GM21825 (cell line): ENCODE results near the gene PTCD3.

ENCODE experiments used
- ATAC-seq: cut with Tn5 transposase; IDR thresholded peaks from one replicate; pipeline ENCODE4 v1.9.1; 2021; ENCODE audit warnings: mild to moderate bottlenecking, moderate library complexity; ENCODE audit not compliant: unreplicated experiment

PTCD3 gene

DNA sequence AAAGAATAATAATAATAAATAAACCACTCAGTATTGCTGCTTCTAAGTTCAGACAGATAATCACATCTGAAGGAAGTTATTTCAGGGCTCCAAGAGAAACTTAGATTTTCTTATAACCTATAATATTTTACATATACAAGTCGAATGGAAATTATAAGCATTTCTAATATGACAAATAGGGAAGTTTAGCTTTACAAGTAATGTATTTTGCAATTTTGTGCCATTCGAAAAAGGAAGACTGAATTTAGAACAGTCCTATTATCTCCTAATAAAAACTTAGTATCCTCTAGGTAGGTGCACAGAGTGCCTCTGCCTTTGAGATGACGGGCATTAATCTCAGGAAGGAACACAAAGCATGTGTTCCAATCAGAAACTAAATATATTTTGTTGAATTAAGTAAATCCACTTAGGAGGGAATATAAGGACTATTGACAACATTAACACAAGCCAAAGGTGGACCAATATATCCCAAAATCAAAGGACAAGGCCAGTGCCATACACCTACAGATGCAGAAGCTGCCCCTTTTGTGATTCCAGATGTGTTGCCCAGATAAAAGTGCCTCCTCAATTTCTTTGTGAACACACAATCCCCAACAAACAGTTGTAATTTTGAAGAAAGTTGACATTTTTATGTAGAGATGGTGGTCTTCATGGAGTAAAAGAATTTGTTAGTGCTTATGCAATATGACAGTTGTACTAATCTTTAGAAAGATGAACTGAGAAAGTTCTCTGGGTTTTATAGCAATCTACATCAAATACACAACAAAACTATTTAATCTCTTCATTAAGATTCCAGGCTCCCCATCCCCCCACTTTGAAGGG lies 36.6 kb downstream of the PTCD3 start:
- no peak for ATAC-seq

DNA sequence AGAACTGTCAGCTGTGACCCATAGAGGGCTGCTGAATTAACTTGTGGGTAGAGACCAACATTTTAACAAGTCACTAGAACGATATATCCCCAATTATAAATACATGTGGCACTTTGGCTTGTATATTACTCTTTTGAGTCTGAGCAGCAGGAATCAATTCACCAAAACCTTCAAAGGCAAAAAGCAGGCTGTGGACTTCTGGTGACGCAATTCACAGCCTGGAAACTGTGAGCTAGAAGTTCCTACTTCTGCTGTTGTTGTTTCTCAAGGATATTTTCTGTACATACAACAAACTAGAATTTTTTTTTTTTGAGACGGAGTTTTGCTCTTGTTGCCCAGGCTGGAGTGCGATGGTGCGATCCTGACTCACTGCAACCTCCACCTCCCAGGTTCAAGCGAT lies 37.3 kb downstream of the PTCD3 start:
- ATAC-seq, result no peak

DNA sequence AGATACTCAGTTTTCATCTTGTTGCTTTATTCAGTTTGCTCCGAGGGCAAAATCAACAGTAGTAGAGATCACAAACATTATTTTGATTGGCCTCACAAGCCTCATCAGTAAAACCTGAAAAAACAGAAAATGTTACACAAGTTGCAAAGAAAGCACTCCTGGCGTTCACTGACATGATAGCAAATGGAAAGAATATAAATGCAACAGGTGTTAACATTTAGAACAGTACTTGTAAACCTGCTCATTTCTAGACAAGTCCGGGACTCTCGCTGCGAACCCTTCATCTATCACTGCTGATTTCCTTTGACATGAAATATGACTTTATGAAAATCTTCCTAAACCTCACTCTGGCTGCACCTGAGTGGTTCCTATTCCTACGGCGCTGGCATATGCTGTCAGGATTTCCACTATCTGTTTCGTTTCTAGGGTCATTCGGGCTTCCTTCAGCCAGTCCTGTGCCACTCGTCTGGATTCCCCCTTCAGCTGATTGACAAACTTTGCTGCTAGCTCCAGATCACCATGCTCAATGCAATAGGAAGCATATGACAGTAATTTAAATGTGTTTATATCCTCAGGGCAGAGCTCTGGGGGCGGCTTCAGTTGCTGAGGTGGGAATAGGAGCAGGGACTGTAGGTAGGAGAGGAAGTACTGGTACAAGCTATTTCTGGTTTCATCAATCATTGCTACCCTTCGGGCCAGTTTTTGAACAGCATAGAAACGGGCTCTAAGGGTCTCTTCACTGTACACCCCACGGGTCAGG lies 38.1 kb downstream of the PTCD3 start:
- no peak for ATAC-seq

DNA sequence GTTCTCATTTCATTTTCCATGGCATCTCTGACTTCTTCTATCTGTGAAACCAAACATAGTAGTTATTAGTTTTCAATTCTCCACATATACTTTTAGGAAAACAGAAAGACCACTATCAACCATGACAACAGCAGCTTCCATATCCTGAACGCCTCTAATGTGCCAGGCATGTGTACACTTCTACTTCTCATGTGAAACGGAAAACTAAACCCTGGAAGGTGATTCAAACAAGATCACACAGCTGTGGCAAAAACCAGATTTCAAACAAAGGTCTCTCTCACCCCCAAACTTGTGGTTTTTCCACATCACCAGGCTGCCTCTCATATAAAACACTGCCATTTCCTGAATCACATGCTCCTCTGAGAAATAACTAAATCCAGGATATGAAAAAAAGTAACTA lies 41.8 kb downstream of the PTCD3 start:
- no peak for ATAC-seq

DNA sequence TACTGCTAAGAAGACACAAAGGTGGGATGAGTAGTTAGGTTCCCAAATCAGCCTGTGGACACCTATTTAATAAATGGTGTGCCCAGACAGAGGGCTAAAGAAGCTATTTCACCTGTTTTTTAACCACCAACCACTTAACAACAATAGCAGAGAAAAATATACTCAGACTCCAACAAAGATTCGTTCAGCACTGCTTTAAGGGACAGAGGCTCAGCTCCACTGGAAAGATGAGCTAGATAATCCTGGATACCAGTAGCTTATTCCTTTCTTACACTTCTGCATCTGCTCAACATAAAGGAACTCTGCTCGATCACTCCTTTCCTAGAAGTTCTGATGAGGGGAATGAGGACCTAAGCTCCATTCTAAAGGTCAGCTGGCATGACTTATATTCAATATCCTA lies 44.5 kb downstream of the PTCD3 start:
- ATAC-seq, result no peak

DNA sequence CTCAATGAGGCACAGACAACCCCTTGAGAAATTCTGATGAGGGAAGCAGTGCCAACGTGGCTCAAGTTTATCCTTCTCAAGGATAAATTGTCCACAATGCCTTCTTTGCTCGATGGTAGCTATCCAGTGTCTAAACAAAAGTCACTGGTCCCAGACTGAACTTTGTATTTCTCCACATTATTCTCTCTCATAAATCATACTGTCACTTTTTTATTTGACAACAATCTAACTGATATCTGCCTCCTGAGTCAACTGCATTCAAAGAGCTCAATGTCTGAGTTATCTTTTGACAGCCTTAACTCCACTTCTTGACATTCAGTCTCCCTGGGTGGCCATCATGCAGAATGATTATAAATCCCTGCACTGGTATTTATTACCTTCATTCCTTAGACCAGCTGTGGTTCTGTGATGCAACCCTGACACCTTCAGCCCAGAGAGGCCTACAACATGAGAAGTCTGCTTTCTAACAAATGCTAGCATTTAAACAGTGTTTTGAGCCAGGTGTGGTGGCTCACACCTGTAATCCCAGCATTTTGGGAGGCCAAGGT lies 51.0 kb downstream of the PTCD3 start:
- ATAC-seq, result no peak

DNA sequence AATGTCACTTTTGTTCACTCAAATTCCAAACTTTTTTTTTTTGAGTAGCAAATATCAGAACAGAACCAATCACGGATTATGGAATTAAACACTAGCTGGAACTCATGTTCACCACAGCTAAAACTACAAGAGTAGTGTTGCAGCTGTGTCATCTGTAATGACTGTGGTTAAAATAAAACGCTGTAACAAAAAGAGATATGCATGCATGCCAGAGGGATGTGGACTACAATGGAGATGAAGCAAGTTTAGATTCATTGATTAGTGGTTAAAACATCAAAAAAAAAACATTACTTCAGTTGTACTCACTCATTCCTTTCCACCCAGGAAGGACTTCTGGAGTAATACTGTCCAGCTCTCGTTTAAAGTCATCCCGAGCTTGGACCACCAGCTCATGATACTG lies 52.3 kb downstream of the PTCD3 start:
- ATAC-seq, result no peak

DNA sequence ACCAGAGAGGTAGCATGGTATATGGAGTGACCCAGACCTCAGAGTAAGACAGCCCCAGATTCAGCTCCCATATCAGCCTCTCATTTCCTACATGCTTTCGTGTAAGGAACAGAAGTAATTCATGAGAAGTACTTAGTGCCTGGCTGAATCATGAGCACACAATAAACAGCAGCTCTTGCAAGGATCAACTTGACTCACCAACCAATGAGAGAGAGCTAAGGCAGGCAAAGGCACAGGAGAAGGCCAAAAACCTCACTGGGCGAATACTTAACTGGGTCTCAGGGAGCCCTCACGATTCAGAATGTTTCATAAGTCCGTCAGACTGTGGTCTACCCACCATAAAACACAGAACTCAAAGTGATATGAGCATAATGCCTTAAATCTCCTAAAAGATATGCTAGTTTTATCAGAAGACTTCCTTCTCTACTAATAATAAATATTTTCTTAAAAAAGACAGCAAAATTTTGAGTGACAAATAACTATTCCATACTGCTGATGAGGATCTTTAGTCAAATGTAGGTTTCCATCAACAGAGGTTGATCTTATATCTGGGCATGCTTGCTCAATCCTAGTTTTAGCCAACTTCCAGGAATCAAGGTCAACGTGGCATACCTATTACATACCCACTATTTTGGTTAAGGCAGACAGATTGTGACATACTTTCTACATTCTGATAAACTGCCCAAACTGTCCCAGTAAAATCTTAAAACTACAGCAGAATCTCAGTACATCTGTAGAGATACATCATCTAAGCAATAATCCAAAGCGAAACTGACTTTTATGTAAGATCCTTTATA lies 54.3 kb downstream of the PTCD3 start:
- no peak for ATAC-seq

DNA sequence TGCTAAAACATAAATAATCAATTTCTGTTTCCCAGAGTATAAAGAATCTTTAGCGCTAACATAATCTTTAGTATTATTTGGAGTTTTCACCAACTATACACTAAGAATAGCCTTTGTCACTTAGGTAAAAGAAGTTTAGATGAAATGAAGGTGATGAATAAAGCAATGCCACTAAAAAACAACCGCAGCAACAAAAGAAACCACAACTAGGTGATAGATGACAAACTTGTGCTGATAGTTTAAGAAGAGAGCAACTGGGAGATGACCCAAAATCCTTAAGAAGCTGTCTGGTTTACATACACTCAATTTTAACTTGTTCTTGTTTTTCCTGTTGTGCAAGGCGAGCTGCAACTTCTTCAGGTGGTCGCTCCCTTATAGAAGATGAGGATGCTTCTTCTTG lies 64.4 kb downstream of the PTCD3 start:
- ATAC-seq, result no peak

DNA sequence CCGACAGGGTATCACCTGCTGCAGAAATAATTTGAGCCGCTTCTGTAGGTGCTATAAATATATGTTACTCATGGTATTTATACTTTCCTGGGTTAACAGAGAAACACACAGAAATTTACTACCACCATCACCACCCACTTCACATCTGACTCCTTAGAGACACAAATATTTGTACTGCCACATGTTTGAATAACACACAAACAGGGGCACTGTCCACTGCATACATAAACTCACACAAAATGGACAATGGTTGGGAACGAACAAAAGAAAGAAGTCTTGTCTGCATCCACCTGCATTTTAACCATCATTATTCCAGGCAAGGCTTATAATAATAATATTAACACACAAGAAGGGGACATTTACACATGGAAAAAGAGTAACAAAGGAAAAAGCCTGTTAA lies 65.3 kb downstream of the PTCD3 start:
- ATAC-seq, result no peak

DNA sequence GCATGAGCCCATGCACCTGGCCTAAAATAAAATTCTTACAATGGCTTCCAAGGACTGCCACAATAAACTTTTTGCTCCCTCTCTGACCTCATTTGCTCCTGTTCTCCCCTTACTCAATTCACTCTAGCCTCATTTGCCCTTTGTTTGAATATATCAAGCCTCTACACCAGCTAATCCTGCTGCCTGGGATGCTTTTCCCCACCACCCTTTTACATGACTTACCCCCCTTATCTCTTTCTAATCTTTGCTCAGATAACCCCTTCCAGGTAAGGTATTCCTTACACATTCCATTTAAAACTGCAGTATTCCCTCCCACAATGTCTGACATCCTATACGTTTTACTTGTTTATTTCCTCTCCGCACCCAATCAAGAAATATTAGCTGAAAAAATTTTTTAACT lies 66.6 kb downstream of the PTCD3 start:
- no peak for ATAC-seq

DNA sequence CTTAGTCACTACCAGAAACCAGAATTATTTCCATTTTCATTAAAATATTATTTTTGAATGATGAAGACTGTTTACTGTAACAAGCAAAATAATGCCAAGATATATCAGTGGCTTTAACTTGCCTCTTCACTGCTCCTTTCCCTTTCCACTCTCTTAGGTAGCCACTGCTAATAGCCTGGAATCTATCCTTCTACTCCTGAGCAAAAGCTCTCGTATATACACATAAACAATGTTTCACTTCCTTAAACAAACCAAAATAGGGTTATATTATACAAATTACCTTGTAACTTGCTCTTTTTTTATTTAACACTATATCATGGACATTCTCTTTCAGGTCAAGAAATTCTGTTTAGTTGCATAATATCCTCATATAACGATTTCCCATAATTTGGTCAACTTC lies 68.4 kb downstream of the PTCD3 start:
- ATAC-seq, result no peak

DNA sequence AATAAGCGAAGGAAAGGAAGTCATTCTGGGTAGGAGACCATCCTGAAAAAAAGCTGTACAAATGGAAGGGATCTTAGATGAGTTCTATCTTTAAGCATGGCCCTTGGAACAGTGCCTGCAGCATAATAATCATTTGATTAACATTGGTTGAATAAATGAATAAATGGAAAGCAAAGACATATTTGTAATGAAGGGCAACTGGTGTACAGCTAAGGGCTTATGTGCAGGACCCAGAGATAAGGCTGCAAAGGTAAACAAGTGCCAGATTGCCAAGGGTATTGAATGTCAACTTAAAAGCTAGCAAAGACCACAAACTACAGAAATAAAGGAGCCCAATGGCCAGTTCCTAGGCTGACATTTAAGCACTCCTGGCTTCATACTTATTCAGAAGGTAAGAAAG lies 69.8 kb downstream of the PTCD3 start:
- no peak for ATAC-seq

DNA sequence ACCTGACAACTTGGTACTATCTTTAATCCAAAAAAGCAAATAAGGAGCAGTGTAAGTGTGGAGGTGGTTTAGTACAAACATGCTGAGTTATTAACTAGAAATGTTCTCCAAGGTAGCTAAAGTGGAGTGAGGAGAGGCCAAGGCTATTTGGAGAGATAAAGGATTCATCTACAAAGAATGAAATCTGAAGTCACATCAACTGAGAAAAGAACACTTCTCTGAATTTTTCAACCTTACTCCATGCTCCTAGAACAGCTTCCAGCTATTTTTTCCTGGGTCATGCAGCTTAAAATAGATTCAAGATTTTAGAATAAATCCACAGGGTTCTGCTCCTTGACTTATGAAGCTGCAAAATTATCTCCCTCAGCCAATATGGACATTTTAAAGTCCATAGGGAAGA lies 70.6 kb downstream of the PTCD3 start:
- ATAC-seq, result no peak

DNA sequence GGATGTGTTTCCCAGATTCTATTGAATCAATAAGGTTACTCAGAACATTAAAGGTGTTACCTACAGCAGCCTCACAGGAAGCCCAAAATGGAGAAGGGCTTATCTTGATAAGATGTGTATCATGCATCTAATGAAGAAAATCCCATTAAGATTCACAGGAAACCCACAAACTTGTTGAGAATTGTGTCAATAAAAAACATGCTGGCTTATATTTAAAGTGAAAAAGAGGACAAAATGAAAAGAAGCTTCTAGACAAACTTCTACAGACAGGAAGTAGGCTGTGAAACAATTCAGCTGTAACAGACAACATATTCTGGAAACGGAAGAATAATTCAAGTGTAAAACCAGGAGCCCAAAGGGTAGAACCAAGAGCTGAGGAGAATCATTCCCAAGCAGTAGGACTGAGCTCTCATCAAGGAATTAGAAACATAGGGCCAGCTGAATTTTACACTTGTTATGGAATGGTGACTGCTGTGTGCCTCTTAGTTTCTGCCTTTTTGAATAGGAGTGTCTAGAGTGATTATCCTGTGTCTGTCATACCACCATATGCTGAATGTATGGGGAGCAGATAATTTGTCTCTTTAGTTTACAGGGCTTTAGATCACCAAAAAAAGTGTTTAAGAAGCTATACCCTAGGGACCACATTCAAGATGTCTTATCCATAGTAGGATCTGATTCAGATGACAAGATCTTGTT lies 79.6 kb downstream of the PTCD3 start:
- ATAC-seq, result peak; percentile 37

DNA sequence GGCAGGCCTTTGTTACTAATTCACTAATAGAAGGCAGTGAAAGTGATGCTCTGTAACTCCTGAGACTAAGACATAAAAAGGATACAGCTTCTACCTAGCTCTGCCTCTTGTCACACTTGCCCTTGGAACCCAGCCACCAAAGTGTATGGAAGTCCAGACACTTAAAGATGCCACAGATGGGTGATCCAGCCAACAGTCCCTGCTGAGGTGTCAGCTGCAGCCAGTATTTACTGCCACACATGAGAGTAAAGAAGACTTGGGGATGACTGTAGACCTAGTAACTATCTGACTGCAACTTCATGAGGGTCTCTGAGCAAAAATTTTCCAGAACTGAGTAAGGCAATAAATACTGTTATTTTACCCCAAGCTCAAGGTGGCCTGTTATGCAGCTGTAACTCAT lies 80.4 kb downstream of the PTCD3 start:
- ATAC-seq, result peak; percentile 46

DNA sequence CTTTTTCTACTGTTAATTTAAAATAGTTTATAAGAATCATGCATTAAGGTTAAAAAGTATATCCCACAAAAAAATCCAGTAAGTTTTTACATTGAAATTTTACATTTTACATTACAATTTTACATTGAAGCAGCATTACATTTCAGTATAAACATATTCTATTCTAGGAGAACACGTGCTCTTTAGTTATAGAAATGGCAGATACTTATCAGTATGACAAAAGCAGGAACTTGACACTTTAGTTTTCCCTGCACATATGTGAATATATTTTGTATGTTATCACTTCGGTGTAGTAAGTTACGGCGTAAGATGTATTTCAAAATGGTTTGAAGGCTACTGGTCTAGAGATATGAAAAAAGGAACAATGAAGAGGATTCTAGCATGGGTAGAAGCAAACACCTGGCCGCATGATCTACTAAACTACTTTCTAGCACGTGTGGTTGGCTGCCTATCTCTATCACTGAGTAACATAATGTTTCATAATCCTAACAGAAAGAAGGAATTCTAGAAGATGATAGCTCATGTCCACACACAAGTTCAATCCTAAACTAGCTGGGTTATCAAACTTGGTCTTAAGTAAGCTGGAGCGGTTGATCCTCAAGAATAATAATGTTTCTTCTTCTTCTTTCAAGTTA lies 83.9 kb downstream of the PTCD3 start:
- no peak for ATAC-seq
